ENCODE data around the gene CNTD1.
"Not testable (repeated sequence)": the region's sequence is repeated elsewhere in the genome, so short reads cannot be mapped to it uniquely, and the experiment has no call there.

CNTD1 gene

DNA sequence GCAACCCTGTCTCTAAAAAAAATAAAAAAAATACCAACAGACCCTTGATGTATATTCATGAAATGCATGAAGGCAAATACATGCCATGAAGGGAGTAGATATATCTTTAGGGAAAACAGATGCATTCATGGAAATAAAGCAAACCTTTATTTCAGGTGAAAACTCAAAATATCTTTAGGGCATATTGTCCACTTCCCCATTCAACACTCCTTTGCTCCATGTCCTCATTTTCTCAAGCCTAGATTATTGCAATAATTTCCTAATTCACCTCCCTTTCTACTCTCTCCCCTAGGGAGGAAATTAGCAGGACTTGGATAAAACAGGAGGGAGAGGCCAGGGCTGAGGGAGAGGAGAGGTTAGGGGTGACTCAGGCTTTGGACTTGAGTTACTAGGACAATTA, 31.1 kb upstream of the CNTD1 start:
- no peaks in the 10 kb centered on the region for H3K27me3 ChIP-seq (replicated peaks; ENCODE audit: control insufficient read depth, insufficient read depth, low read length)
- no peaks in the 10 kb centered on the region for H3K9me3 ChIP-seq (ENCODE audit: control insufficient read depth, low read length)
- no peak overlapping the region for H3K4me3 ChIP-seq (ENCODE audit: low read length)
- H3K4me1 ChIP-seq (ENCODE audit: control insufficient read depth, insufficient read depth, low read length) = peaks cover 25% of the 10 kb centered on the region
- no peak overlapping the region for H3K9ac ChIP-seq (ENCODE audit: low read length)
- no peaks in the 10 kb centered on the region for H3K36me3 ChIP-seq (ENCODE audit: control insufficient read depth, insufficient read depth, low read length, severe bottlenecking)
- no peak for DNase-seq (ENCODE audit: low read depth)

GRCh38 chr17:42768006-42768405, 30.7 kb upstream of the CNTD1 start:
- H3K9ac ChIP-seq (ENCODE audit: low read length); DNase-seq (ENCODE audit: low read depth); H3K36me3 ChIP-seq (ENCODE audit: control insufficient read depth, insufficient read depth, low read length, severe bottlenecking); H3K4me3 ChIP-seq (ENCODE audit: low read length); H3K27me3 ChIP-seq (replicated peaks; ENCODE audit: control insufficient read depth, insufficient read depth, low read length); H3K9me3 ChIP-seq (ENCODE audit: control insufficient read depth, low read length): not testable (repeated sequence)
- peaks cover 24% of the 10 kb centered on the region for H3K4me1 ChIP-seq (ENCODE audit: control insufficient read depth, insufficient read depth, low read length)

GRCh38 chr17:42769964-42770363, 28.7 kb upstream of the CNTD1 start:
- not testable (repeated sequence) for H3K9ac ChIP-seq (ENCODE audit: low read length); H3K27me3 ChIP-seq (replicated peaks; ENCODE audit: control insufficient read depth, insufficient read depth, low read length); H3K36me3 ChIP-seq (ENCODE audit: control insufficient read depth, insufficient read depth, low read length, severe bottlenecking); H3K4me3 ChIP-seq (ENCODE audit: low read length); DNase-seq (ENCODE audit: low read depth); H3K9me3 ChIP-seq (ENCODE audit: control insufficient read depth, low read length)
- H3K4me1 ChIP-seq (ENCODE audit: control insufficient read depth, insufficient read depth, low read length) = peaks cover 30% of the 10 kb centered on the region

GRCh38 chr17:42772945-42773289, 25.7 kb upstream of the CNTD1 start:
- Histone ChIP-seq H3K36me3 (ENCODE audit: control insufficient read depth, insufficient read depth, low read length, severe bottlenecking) (peaks cover 27% of the 10 kb centered on the region), H3K9ac (ENCODE audit: low read length) (peak overlapping the region; percentile 97), H3K27me3 (replicated peaks; ENCODE audit: control insufficient read depth, insufficient read depth, low read length) (no peaks in the 10 kb centered on the region), H3K9me3 (ENCODE audit: control insufficient read depth, low read length) (no peaks in the 10 kb centered on the region), H3K4me3 (ENCODE audit: low read length) (peak overlapping the region; percentile 99), H3K4me1 (ENCODE audit: control insufficient read depth, insufficient read depth, low read length) (peaks cover 14% of the 10 kb centered on the region)
- DNase-seq (ENCODE audit: low read depth) = no peak

GRCh38 chr17:42773290-42774035, 25.2 kb upstream of the CNTD1 start, which contains the start of gene VPS25:
Gene VPS25, plus strand, starts transcription at chr17:42773449. Its CDS starts 27 bp downstream, at chr17:42773476.
- H3K4me3 ChIP-seq (ENCODE audit: low read length) = peak within 1 kb of the TSS; percentile 99
- DNase-seq (ENCODE audit: low read depth) = peak; percentile 92

GRCh38 chr17:42774066-42774745, 24.5 kb upstream of the CNTD1 start:
- Histone ChIP-seq H3K27me3 (replicated peaks; ENCODE audit: control insufficient read depth, insufficient read depth, low read length) (no peaks in the 10 kb centered on the region), H3K36me3 (ENCODE audit: control insufficient read depth, insufficient read depth, low read length, severe bottlenecking) (peaks cover 40% of the 10 kb centered on the region), H3K4me3 (ENCODE audit: low read length) (peak overlapping the region; percentile 99), H3K9me3 (ENCODE audit: control insufficient read depth, low read length) (no peaks in the 10 kb centered on the region), H3K9ac (ENCODE audit: low read length) (peak overlapping the region; percentile 97), H3K4me1 (ENCODE audit: control insufficient read depth, insufficient read depth, low read length) (peaks cover 13% of the 10 kb centered on the region)
- peak; percentile 37 for DNase-seq (ENCODE audit: low read depth)

More at GRCh38 chr17:42773290-42774035, 25.2 kb upstream of the CNTD1 start, which contains the start of gene VPS25:
- H3K9ac ChIP-seq (ENCODE audit: low read length) = peak within 1 kb of the TSS; percentile 97
- no peaks in the 10 kb centered on the region for H3K27me3 ChIP-seq (replicated peaks; ENCODE audit: control insufficient read depth, insufficient read depth, low read length)
- no peaks in the 10 kb centered on the region for H3K9me3 ChIP-seq (ENCODE audit: control insufficient read depth, low read length)
- H3K36me3 ChIP-seq (ENCODE audit: control insufficient read depth, insufficient read depth, low read length, severe bottlenecking) = peaks cover 33% of the 10 kb centered on the region
- H3K4me1 ChIP-seq (ENCODE audit: control insufficient read depth, insufficient read depth, low read length) = peaks cover 13% of the 10 kb centered on the region

DNA sequence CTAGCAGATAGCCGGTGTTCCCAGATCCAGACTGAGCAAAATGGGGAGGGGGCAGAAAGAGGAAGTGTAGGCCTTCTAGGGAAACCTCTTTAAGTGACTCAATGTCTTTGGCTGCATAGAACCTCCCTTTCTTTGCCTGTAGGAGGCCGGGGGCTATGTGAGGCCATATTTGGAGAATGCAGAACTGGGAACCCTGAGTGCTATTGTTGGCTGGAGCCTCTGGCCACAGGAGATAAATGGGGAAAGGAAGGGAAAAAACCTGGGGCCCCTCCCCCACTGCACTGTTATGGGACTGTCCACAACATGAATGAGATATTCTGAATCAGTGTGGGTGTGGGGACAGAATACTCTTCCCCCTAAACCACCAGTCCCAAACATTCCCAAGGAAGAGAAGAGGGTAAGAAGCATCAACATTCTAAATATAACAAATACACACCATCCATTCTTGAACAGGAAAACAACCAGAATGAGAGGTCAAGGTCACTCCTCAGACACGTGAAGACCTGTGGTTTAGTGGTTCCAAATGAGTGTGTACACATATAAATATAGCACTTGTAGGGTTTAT, 23.0 kb upstream of the CNTD1 start:
- Histone ChIP-seq H3K4me3 (ENCODE audit: low read length) (no peak overlapping the region), H3K9me3 (ENCODE audit: control insufficient read depth, low read length) (no peaks in the 10 kb centered on the region), H3K9ac (ENCODE audit: low read length) (no peak overlapping the region), H3K4me1 (ENCODE audit: control insufficient read depth, insufficient read depth, low read length) (peaks cover 17% of the 10 kb centered on the region), H3K27me3 (replicated peaks; ENCODE audit: control insufficient read depth, insufficient read depth, low read length) (no peaks in the 10 kb centered on the region), H3K36me3 (ENCODE audit: control insufficient read depth, insufficient read depth, low read length, severe bottlenecking) (peaks cover 46% of the 10 kb centered on the region)
- no peak for DNase-seq (ENCODE audit: low read depth)

DNA sequence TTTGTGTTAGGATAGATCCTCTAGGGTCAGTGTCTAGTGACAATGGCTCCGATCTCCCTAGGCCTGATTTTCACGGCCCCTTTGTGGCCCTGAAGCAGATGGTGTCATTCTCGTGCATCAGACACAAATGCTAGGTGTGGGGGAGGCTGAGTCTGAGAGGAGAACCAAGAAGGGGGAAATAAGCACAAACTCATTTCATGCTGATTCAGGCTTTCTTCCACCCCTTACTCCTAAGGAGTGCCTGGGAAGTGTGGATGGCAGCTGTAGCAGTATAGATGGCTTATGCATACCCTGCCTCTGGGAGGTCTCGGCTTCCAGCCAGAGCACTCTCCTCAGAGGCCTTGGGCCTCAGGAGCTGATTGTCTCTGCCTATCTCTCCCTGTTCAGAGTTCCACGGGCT, 20.1 kb upstream of the CNTD1 start:
- Histone ChIP-seq H3K27me3 (replicated peaks; ENCODE audit: control insufficient read depth, insufficient read depth, low read length) (no peaks in the 10 kb centered on the region), H3K9me3 (ENCODE audit: control insufficient read depth, low read length) (no peaks in the 10 kb centered on the region), H3K4me1 (ENCODE audit: control insufficient read depth, insufficient read depth, low read length) (peaks cover 38% of the 10 kb centered on the region), H3K4me3 (ENCODE audit: low read length) (no peak overlapping the region), H3K36me3 (ENCODE audit: control insufficient read depth, insufficient read depth, low read length, severe bottlenecking) (peaks cover 46% of the 10 kb centered on the region), H3K9ac (ENCODE audit: low read length) (no peak overlapping the region)
- DNase-seq (ENCODE audit: low read depth) = no peak

DNA sequence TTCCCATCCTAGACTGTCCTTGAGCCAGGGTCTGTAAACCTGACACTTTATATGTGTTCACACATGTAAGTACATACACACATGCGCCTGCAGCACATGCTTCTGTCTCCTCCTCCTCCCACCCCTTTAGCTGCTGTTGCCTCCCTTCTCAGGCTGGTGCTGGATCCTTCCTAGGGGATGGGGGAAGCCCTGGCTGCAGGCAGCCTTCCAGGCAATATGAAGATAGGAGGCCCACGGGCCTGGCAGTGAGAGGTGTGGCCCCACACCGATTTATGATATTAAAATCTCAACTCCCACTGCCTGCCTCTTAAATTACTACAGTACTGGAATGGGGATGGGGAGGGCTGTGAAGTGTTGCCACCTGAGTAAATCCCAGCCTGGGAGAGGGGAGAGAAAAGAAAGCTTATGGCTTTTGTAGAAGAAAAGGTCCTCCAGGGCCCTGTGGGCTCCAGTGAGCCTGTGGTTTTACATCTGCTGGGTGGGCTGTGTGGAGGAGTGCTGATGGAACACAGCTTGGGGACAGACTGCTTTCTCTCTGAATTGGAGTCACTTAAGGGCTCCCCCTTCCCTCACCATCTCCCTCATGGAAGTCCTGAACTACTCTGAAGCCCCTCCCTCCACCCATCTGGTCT, 19.2 kb upstream of the CNTD1 start:
- Histone ChIP-seq H3K36me3 (ENCODE audit: control insufficient read depth, insufficient read depth, low read length, severe bottlenecking) (peaks cover 46% of the 10 kb centered on the region), H3K9ac (ENCODE audit: low read length) (no peak overlapping the region), H3K9me3 (ENCODE audit: control insufficient read depth, low read length) (no peaks in the 10 kb centered on the region), H3K4me3 (ENCODE audit: low read length) (no peak overlapping the region), H3K4me1 (ENCODE audit: control insufficient read depth, insufficient read depth, low read length) (peaks cover 38% of the 10 kb centered on the region), H3K27me3 (replicated peaks; ENCODE audit: control insufficient read depth, insufficient read depth, low read length) (peaks cover 5% of the 10 kb centered on the region)
- no peak for DNase-seq (ENCODE audit: low read depth)

DNA sequence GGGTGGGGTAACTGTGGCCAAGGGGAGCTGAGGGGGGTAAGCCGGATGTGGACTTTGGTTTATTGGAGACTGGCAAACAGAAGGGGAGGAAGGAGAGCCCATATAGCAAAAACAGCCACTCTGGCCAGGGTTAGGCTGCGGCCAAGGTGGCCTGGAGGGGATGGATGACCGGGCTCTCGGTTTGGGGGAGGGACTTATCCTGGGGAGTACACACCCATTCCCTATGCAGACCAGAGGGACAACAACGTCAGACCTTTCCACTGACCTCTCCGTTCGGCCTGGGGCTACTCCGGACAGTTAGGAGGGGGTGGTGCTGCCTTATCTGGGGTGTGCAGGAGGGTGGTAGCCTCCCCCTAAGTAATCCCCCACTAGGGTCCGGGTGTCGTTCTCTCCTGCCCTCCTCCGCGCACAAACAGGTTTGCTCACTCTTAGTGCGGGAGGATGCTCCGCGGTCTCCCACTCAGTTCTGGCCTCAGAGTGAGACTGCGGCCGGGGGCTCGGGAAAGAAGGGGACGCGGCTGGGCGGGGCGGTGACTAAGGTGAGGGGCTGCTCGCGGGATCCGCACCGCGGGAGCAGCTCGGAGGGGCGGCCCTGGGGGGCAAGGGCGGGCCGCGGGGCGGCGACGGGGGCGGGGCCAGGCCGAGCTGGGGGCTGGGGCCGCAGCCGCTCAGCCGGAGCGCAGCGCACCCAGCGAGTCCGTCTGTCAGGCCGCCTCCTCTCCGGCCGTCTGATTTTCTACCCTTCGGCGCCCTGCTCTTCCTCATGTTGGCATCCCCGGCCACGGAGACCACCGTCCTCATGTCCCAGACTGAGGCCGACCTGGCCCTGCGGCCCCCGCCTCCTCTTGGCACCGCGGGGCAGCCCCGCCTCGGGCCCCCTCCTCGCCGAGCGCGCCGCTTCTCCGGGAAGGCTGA, 18.5 kb upstream of the CNTD1 start, which contains the start of gene WNK4:
WNK4 (plus strand) TSS at position 675 of the 915 bp plus-strand sequence; CDS start at position 764, 89 bp downstream.
- H3K36me3 ChIP-seq (ENCODE audit: control insufficient read depth, insufficient read depth, low read length, severe bottlenecking) = peaks cover 45% of the 10 kb centered on the region
- DNase-seq (ENCODE audit: low read depth) = peak; percentile 55

More for the DNA sequence above, 18.5 kb upstream of the CNTD1 start, which contains the start of gene WNK4:
- Histone ChIP-seq H3K4me3 (ENCODE audit: low read length) (peak within 1 kb of the TSS; percentile 76), H3K27me3 (replicated peaks; ENCODE audit: control insufficient read depth, insufficient read depth, low read length) (peaks cover 5% of the 10 kb centered on the region), H3K9ac (ENCODE audit: low read length) (peak within 1 kb of the TSS; percentile 77), H3K9me3 (ENCODE audit: control insufficient read depth, low read length) (no peaks in the 10 kb centered on the region), H3K4me1 (ENCODE audit: control insufficient read depth, insufficient read depth, low read length) (peaks cover 41% of the 10 kb centered on the region)

All from adipocyte (in vitro differentiated cells).